ENCODE results near the gene UBXN7.
"Not testable (repeated sequence)": the region's sequence is repeated elsewhere in the genome, so short reads cannot be mapped to it uniquely, and the experiment has no call there.

DNA sequence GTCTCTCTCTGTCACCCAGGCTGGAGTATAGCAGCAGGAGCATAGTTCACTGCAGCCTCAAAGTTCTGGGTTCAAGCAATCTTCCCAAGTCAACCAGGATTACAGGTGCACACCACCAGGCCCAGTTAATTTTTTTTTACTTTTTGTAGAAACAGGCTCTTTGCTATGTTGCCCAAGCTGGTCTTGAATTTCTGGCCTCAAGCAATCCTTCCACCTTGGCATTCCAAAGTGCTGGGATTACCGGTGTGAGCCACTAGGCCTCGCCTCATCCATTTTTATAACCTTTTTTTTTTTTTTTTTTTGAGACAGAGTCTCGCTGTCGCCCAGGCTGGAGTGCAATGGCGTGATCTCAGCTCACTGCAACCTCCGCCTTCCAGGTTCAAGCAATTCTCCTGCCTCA is 7.8 kb downstream of the UBXN7 start:
- not testable (repeated sequence) for TF ChIP-seq CTCF (tag by site-specific recombination; IDR thresholded peaks at IDR 0.05); ZNF670 (tag by site-specific recombination; IDR thresholded peaks at IDR 0.05; ENCODE audit: low read depth); SP3 (tag by site-specific recombination; IDR thresholded peaks at IDR 0.05); ZBTB17 (tag by site-specific recombination; IDR thresholded peaks at IDR 0.05); SP2 (tag by site-specific recombination; IDR thresholded peaks at IDR 0.05); PRDM10 (tag by site-specific recombination; IDR thresholded peaks at IDR 0.05); ZNF19 (tag by site-specific recombination; IDR thresholded peaks at IDR 0.05; ENCODE audit: low read depth); ZNF704 (tag by site-specific recombination; IDR thresholded peaks at IDR 0.05); TCF7L2 (IDR thresholded peaks at IDR 0.05; ENCODE audit: borderline replicate concordance, low read depth, low read length)
- TF ChIP-seq, protein P1, sequence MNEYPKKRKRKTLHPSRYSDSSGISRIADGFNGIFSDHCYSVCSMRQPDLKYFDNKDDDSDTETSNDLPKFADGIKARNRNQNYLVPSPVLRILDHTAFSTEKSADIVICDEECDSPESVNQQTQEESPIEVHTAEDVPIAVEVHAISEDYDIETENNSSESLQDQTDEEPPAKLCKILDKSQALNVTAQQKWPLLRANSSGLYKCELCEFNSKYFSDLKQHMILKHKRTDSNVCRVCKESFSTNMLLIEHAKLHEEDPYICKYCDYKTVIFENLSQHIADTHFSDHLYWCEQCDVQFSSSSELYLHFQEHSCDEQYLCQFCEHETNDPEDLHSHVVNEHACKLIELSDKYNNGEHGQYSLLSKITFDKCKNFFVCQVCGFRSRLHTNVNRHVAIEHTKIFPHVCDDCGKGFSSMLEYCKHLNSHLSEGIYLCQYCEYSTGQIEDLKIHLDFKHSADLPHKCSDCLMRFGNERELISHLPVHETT (tag by site-specific recombination; IDR thresholded peaks at IDR 0.05), result not testable (repeated sequence)
- TF ChIP-seq, protein P2, sequence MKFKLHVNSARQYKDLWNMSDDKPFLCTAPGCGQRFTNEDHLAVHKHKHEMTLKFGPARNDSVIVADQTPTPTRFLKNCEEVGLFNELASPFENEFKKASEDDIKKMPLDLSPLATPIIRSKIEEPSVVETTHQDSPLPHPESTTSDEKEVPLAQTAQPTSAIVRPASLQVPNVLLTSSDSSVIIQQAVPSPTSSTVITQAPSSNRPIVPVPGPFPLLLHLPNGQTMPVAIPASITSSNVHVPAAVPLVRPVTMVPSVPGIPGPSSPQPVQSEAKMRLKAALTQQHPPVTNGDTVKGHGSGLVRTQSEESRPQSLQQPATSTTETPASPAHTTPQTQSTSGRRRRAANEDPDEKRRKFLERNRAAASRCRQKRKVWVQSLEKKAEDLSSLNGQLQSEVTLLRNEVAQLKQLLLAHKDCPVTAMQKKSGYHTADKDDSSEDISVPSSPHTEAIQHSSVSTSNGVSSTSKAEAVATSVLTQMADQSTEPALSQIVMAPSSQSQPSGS (tag by site-specific recombination; IDR thresholded peaks at IDR 0.05; ENCODE audit: low read depth), result not testable (repeated sequence)

Data from HEK293 (cell line).